ENCODE results near the gene G0S2.

Gene G0S2

GRCh38 chr1:209648931-209649776 is 26.1 kb upstream of the G0S2 start:
- no peak for DNase-seq

GRCh38 chr1:209650454-209650853 is 24.8 kb upstream of the G0S2 start:
- DNase-seq: no peak

GRCh38 chr1:209651138-209651587 is 24.0 kb upstream of the G0S2 start:
- peak; percentile 46 to 61 for DNase-seq

GRCh38 chr1:209652121-209652735 is 23.0 kb upstream of the G0S2 start, which contains the start of gene LAMB3:
TSS of gene LAMB3 (minus strand) at chr1:209652425. CDS start at chr1:209650944, 1,481 bp downstream.
- DNase-seq: no peak

GRCh38 chr1:209652873-209653401 is 22.3 kb upstream of the G0S2 start:
- DNase-seq: peak; percentile 51

- DNase-seq: no peak
Measured at GRCh38 chr1:209653915-209654351, 21.3 kb upstream of the G0S2 start.

GRCh38 chr1:209655411-209656231 is 19.6 kb upstream of the G0S2 start:
- DNase-seq: no peak

GRCh38 chr1:209657140-209657879 is 17.9 kb upstream of the G0S2 start:
- DNase-seq: no peak

GRCh38 chr1:209657918-209658317 is 17.3 kb upstream of the G0S2 start:
- DNase-seq: no peak

GRCh38 chr1:209659909-209660308 is 15.3 kb upstream of the G0S2 start:
- DNase-seq: no peak

- DNase-seq: no peak
Measured at GRCh38 chr1:209661071-209661470, 14.1 kb upstream of the G0S2 start.

- no peak for DNase-seq
Measured at GRCh38 chr1:209662879-209663327, 12.3 kb upstream of the G0S2 start.

GRCh38 chr1:209667103-209667502 is 8.1 kb upstream of the G0S2 start:
- DNase-seq: no peak

- no peak for DNase-seq
Measured at GRCh38 chr1:209667708-209668107, 7.5 kb upstream of the G0S2 start.

- DNase-seq: no peak
Measured at GRCh38 chr1:209670441-209671082, 4.7 kb upstream of the G0S2 start.

GRCh38 chr1:209672705-209673630 is 2.2 kb upstream of the G0S2 start:
- peak; percentile 15 to 20 for DNase-seq

- DNase-seq: no peak
Measured at GRCh38 chr1:209673631-209674417, 1.4 kb upstream of the G0S2 start.

GRCh38 chr1:209675565-209676154 is 448 bp downstream of the G0S2 start:
- DNase-seq: no peak

GRCh38 chr1:209678981-209679539 is 3.8 kb downstream of the G0S2 start:
- no peak for DNase-seq

All from activated CD4-positive, alpha-beta T cell treated with anti-CD3 and anti-CD28 coated beads for 4 hours (primary cell).